ENCODE data around the gene ZDHHC14. TPM values are rescaled to one million over a fixed set of nuclear protein-coding genes. Genes with fewer than 3 reads are reported as not detected.

Gene ZDHHC14
- total and polyA plus RNA-seq, 2 of the 8 experiments (the other 6 are each of a cell fraction or from before 2014, with no cell fraction given) = 2.9 to 5.3 TPM

DNA sequence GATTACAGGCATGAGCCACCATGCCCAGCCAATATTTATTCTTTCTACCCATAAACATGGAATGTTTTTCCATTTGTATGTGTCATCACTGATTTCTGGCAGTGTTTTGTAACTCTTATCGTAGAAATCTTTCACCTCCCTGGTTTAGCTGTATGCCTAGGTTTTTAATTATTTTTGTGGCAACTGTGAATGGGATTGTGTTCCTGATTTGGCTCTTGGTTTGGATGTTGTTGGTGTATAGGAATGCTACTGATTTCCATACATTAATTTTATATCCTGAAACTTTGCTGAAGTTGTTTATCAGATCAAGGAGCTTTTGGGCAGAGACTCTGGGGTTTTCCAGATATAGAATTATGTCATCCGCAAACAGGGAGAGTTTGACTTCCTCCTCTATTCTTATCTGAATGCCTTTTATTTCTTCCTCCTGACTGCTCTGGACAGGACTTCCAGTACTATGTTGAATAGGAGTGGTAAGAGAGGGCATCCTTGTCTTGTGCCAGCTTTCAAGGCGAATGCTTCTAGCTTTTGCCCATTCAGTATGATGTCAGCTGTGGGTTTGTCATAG lies 198.6 kb downstream of the ZDHHC14 start:
- FAIRE-seq (no peak), DNase-seq (ENCODE audit: low read depth in 1 of 2, low spot score in 2 of 2) (no peak)
- ChIA-PET CTCF (ENCODE audit: partially characterized antibody) (interaction anchor here (1.2 to 2.3 kb wide), 3 partner anchors 10 to 45 kb away, joined by 3 to 8 read pairs (median 3); no protein-coding TSS in a partner anchor), POLR2A (ENCODE audit: partially characterized antibody) (no interaction called here)
- Histone ChIP-seq H3K27me3 (replicated peaks in 1 of 4; ENCODE audit: control insufficient read depth in 3 of 4, extremely low read depth in 1 of 4, insufficient read depth in 3 of 4, low read length in 3 of 4) (no peaks in the 10 kb centered on the region), H3K4me2 (ENCODE audit: insufficient read depth in 1 of 2, low read depth in 2 of 2, low read length in 2 of 2) (no peak overlapping the region), H3K9me3 (ENCODE audit: insufficient read depth in 2 of 2, low read depth in 1 of 2, low read length in 1 of 2) (0 out of 4 replicates have a peak, but pooled peaks cover 0 to 7% of the 10 kb centered on the region in 2 experiments), H4K91ac (replicated peaks; ENCODE audit: insufficient read length, low read length) (no peak overlapping the region), H2BK5ac (ENCODE audit: low read depth, low read length) (no peak overlapping the region), H2AFZ (ENCODE audit: low read length) (no peak overlapping the region), H3K4me1 (replicated peaks in 1 of 4; ENCODE audit: control insufficient read depth in 3 of 4, insufficient read depth in 4 of 4, low read length in 3 of 4) (no peaks in the 10 kb centered on the region), H2AK5ac (ENCODE audit: low read depth, low read length) (no peak overlapping the region), H3K27ac (ENCODE audit: low read depth, low read length) (no peak overlapping the region), H4K5ac (ENCODE audit: insufficient read length, low read depth, low read length) (no peak overlapping the region), H2BK12ac (ENCODE audit: low read depth, low read length) (no peak overlapping the region), H4K20me1 (replicated peaks in 1 of 2; ENCODE audit: control insufficient read depth in 1 of 2, insufficient read depth in 2 of 2, low read length in 2 of 2) (no peaks in the 10 kb centered on the region), H2BK20ac (ENCODE audit: low read length) (no peak overlapping the region), H3K14ac (ENCODE audit: insufficient read length) (no peak overlapping the region), H3K36me3 (ENCODE audit: control insufficient read depth in 2 of 4, insufficient read depth in 4 of 4, low read length in 3 of 4) (no peaks in the 10 kb centered on the region), H3K23me2 (ENCODE audit: low read depth, low read length) (no peaks in the 10 kb centered on the region), H4K8ac (ENCODE audit: extremely low read depth, insufficient read depth, low read length) (no peak overlapping the region), H2BK120ac (replicated peaks; ENCODE audit: low read depth, low read length) (no peak overlapping the region), H3K4ac (replicated peaks; ENCODE audit: insufficient read length, low read depth, low read length) (no peak overlapping the region), H3K9ac (replicated peaks in 1 of 4; ENCODE audit: extremely low read depth in 1 of 4, low read depth in 3 of 4, low read length in 3 of 4) (no peak overlapping the region), H3K4me3 (ENCODE audit: extremely low read depth in 1 of 4, insufficient read depth in 2 of 4, low read depth in 3 of 4, low read length in 4 of 4) (no peak overlapping the region), H3K23ac (ENCODE audit: insufficient read length) (no peak overlapping the region), H3K18ac (ENCODE audit: extremely low read depth, low read length) (no peak overlapping the region), H3K79me1 (ENCODE audit: low read depth, low read length) (no peaks in the 10 kb centered on the region), H3K79me2 (ENCODE audit: control insufficient read depth in 1 of 2, insufficient read depth in 2 of 2, low read length in 2 of 2) (no peaks in the 10 kb centered on the region), H3K56ac (replicated peaks; ENCODE audit: insufficient read length, low read depth, low read length) (no peak overlapping the region), H2BK15ac (ENCODE audit: low read length) (no peak overlapping the region)
- WGBS, 2 experiments (ENCODE audit: extremely low coverage in 1 of 2, insufficient coverage in 1 of 2, insufficient read length in 1 of 2, insufficient replicate concordance in 2 of 2, low coverage in 1 of 2, low lambda C conversion rate in 2 of 2, missing lambda C conversion rate in 1 of 2) = 94% methylated on average over 3 of the region's 3 CpGs; no CpG with 5 or more reads in 1 of the 2 experiments
- TF ChIP-seq EGR1 (IDR thresholded peaks at IDR 0.05; ENCODE audit: borderline replicate concordance, low read depth, low read length) (no peak), POLR2A (IDR thresholded peaks at IDR 0.05; ENCODE audit: control extremely low read depth in 1 of 2, low read depth in 2 of 2, low read length in 2 of 2) (no peak), ZNF274 (IDR thresholded peaks at IDR 0.05; ENCODE audit: borderline replicate concordance, extremely low read depth, low read length) (no peak), CBX8 (IDR thresholded peaks at IDR 0.05; ENCODE audit: borderline replicate concordance, low read depth, low read length) (no peak), JUND (IDR thresholded peaks at IDR 0.05; ENCODE audit: low read length) (no peak), KDM4A (IDR thresholded peaks at IDR 0.05; ENCODE audit: low read depth, low read length, severe bottlenecking) (no peak), SIX5 (IDR thresholded peaks at IDR 0.05; ENCODE audit: low read depth, low read length) (no peak), NRF1 (IDR thresholded peaks at IDR 0.05; ENCODE audit: low read depth, low read length) (no peak), NANOG (IDR thresholded peaks at IDR 0.05; ENCODE audit: insufficient read depth, low read depth, low read length, poor library complexity, severe bottlenecking) (no peak), HDAC6 (IDR thresholded peaks at IDR 0.05; ENCODE audit: low read depth, low read length) (no peak), KDM1A (IDR thresholded peaks at IDR 0.05; ENCODE audit: borderline replicate concordance, low read length) (no peak), SIN3A (conservative IDR thresholded peaks at IDR 0.05 in 1 of 2, IDR thresholded peaks at IDR 0.05 in 1 of 2; ENCODE audit: low read depth in 1 of 2, low read length in 2 of 2) (no peak)
- TF ChIP-seq, protein P1, sequence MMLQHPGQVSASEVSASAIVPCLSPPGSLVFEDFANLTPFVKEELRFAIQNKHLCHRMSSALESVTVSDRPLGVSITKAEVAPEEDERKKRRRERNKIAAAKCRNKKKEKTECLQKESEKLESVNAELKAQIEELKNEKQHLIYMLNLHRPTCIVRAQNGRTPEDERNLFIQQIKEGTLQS (IDR thresholded peaks at IDR 0.05; ENCODE audit: insufficient read depth, low read depth, low read length) = no peak
